ENCODE data around the gene KCNIP1.

KCNIP1 gene

DNA sequence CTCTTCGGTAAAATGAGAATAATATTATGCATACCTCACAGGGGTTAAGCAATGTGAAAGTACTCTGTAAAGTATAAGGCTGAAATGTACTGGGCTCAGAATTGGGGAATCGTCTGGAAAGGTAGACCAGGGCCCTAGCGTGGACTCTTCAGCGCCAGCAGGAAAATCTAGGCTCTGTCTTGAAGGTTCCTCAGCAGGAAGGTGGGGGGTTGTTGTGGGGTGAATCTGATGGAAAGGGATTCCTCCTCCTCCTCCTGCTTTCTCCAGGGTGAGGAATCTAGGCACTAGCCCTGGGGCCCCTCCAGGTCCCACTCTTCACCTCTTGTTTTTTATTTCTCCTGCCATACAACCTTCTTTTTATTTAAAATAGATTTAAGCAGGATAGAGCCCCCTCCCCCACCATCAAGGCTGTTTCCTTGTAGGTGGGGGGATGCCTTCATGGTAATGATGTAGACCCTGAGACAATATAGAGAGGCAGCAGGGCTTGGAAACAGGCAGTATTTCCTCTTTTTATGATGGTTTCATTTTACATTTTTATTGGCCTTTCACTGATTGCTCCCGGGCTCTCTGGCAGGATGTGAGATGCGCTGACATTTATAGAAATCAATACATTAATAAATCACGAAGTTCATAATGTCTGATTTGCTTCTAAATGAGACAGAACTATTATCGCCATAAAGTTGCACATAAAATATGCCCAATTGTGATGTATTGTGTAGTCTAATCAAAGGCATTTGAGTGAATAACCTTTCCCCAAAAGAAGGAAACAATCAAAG is 200.8 kb downstream of the KCNIP1 start:
- in situ Hi-C loops (cut with HindIII; ENCODE audit: low sequenced_read_pairs) = no loop called here
- H3K4me3 ChIP-seq (ENCODE audit: low read depth, low read length) = no peak overlapping the region
- TF ChIP-seq CTCF (IDR thresholded peaks at IDR 0.05; ENCODE audit: low read depth, low read length) = no peak
- no peak for DNase-seq (ENCODE audit: low read depth, low spot score)

GRCh38 chr5:170709640-170710039 is 205.8 kb downstream of the KCNIP1 start:
- in situ Hi-C loops (cut with HindIII; ENCODE audit: low sequenced_read_pairs) = no loop called here
- TF ChIP-seq CTCF (IDR thresholded peaks at IDR 0.05; ENCODE audit: low read depth, low read length) = no peak

DNA sequence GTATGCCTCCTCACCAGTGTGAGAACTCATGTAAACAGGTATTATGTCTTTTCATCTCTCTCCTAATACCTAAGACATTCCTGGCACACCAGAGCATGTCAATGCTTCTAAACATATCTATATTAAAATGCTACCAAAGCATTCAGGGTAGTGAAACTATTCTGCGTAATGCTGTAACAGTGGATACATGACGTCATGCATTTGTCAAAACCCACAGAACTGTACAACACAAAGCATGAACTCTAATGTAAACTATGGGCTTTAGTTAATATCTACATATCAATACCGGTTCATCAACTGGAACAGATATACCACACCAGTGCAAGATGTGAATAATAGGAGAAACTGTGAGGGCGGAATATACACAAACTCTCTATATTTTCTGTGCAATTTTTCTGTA is 207.5 kb downstream of the KCNIP1 start:
- no peak for DNase-seq (ENCODE audit: low read depth, low spot score)
- in situ Hi-C loops (cut with HindIII; ENCODE audit: low sequenced_read_pairs) = no loop called here
- no peak for TF ChIP-seq CTCF (IDR thresholded peaks at IDR 0.05; ENCODE audit: low read depth, low read length)
- H3K4me3 ChIP-seq (ENCODE audit: low read depth, low read length) = no peak overlapping the region

More at GRCh38 chr5:170709640-170710039, 205.8 kb downstream of the KCNIP1 start:
- H3K4me3 ChIP-seq (ENCODE audit: low read depth, low read length) = no peak overlapping the region
- DNase-seq (ENCODE audit: low read depth, low spot score) = no peak

DNA sequence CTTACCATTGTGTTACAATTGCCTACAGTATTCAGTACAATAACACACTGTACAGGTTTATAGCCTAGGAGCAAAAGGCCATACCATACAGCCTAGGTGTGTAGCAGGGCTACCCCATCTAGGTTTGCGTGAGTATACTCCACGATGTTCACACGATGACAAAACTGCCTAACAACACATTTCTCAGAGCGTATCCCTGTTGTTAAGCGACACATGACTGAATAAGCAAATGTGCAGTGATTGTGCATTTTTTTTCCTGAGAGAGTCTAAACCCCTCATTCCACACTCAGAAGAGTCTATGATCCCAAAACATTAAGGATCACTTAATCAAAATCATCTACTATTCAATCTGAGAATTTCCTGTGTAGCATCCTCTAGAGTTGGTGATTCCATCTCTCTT is 211.3 kb downstream of the KCNIP1 start:
- DNase-seq (ENCODE audit: low read depth, low spot score) = no peak
- TF ChIP-seq CTCF (IDR thresholded peaks at IDR 0.05; ENCODE audit: low read depth, low read length) = no peak
- no peak overlapping the region for H3K4me3 ChIP-seq (ENCODE audit: low read depth, low read length)
- in situ Hi-C loops (cut with HindIII; ENCODE audit: low sequenced_read_pairs) = no loop called here

- H3K4me3 ChIP-seq (ENCODE audit: low read depth, low read length) = no peak overlapping the region
- in situ Hi-C loops (cut with HindIII; ENCODE audit: low sequenced_read_pairs) = no loop called here
- no peak for TF ChIP-seq CTCF (IDR thresholded peaks at IDR 0.05; ENCODE audit: low read depth, low read length)
- DNase-seq (ENCODE audit: low read depth, low spot score) = no peak
Observed at GRCh38 chr5:170716396-170716795, 212.6 kb downstream of the KCNIP1 start.

DNA sequence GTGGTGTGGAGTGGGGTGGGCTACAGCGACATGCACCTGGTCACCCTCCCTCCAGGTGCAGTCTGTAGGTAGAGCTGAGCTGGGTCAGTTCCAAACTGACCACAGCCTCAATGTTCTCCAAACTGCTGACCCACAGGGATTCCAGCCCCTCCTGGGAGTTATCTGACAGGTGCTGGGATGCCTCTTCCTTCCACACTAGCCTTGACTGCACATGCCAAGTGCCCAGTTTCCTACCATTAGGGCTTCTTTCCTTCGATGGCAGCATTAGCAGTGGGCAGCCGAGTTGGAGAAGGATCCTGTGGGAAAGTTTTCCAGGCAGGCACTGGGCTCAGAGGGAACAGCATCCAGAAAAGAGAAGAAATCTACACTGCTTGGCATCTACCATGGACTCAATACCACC is 215.7 kb downstream of the KCNIP1 start:
- no peak for TF ChIP-seq CTCF (IDR thresholded peaks at IDR 0.05; ENCODE audit: low read depth, low read length)
- no peak for DNase-seq (ENCODE audit: low read depth, low spot score)
- in situ Hi-C loops (cut with HindIII; ENCODE audit: low sequenced_read_pairs) = no loop called here
- H3K4me3 ChIP-seq (ENCODE audit: low read depth, low read length) = no peak overlapping the region
